Amygdala (tissue), 56 donors: ENCODE measurements around the gene TUBG2.
"Not testable (repeated sequence)": the region's sequence is repeated elsewhere in the genome, so short reads cannot be mapped to it uniquely, and the experiment has no call there.

ENCODE experiments used
- DNase-seq, 56 donors: peaks; one replicate each; lab custom pipeline; 2025; lab: John Stamatoyannopoulos, UW

The TUBG2 gene

GRCh38 chr17:42653179-42654124 lies 5.6 kb upstream of the TUBG2 start:
- DNase-seq: peak in 36 of 56 donors; percentile 5 to 77 (median 28)

GRCh38 chr17:42655528-42655927 lies 3.6 kb upstream of the TUBG2 start:
- DNase-seq: no peak

DNA sequence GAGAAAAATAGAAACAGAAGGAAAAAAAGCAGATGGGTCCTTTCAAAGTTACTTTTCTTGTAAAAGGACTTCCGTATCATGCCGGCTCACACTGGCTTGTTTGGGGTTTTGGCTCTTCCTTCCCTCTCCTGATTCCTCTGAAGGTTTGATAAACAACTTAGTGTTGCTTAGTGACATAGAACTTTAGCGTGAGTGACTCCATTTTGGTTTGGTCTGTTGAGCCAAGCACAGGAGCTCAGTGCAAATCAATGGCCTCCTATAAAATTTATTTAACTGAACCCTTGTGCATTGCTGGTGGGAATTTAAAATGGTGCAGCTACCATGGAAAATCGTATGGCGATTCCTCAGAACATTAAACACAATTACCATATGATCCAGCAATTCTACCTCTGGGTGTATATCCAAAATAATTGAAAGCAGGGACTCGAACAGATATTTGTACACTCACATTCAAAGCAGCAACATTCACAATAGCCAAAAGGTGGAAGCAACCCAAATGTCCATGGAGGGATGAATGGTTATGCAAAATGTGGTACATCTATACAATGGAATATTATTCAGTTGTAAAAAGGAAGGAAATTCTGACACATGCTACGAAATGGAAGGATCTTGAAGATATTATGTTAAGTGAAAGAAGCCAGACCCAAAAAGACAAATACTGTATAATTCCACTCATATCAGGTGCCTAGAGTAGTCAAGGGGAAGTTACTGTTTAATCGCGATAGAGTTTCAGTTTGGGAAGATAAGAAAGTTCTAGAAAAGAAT lies 1.1 kb upstream of the TUBG2 start:
- no peak for DNase-seq

- not testable (repeated sequence) for DNase-seq
Observed at GRCh38 chr17:42659932-42660274, 819 bp downstream of the TUBG2 start.

DNA sequence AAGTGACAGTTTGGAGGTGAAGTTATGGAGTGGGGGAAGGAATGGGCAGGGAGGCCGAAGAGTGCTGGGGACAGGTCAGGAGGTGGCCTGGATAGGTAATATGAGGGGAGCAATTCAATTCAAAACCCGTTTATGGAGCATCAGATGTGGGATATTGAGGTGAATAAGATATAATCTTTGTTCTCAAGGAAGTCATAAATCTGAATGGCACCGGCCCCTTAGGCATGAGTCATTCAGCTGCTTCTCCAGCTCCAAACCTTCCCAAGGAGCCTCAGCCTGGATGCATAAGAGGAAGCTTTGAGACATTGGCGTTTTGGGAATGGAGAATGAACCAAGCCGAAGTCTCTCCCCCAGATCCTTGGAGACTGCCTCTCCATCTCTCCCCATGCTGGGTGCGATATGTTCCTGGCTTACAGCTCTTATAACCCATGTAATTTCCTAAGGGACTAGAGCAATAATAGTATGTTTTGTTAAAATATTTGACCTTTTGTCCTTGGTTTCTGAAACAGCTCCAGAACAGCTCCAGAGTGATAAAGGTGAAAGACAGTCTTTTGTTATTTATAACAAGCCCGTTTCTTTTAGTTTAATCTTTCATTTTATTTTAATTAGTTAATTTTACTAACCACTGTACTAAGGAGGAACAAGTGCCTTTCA lies 1.7 kb downstream of the TUBG2 start:
- DNase-seq: no peak

DNA sequence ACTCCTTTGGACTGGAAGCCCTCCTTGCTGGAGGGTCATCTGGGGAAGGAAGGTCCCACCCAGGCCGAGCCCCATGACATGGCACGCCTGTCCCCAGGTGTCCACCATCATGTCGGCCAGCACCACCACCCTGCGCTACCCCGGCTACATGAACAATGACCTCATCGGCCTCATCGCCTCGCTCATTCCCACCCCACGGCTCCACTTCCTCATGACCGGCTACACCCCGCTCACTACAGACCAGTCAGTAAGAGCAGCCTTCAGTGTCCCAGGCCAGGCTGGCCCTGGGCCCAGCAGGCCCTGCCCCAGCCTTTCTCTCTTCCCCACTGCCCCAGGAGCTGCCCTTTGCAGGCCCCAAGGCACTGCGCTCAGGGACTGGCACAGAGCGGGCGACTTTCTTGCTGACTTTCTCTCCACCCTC lies 6.5 kb downstream of the TUBG2 start:
- DNase-seq: no peak

DNA sequence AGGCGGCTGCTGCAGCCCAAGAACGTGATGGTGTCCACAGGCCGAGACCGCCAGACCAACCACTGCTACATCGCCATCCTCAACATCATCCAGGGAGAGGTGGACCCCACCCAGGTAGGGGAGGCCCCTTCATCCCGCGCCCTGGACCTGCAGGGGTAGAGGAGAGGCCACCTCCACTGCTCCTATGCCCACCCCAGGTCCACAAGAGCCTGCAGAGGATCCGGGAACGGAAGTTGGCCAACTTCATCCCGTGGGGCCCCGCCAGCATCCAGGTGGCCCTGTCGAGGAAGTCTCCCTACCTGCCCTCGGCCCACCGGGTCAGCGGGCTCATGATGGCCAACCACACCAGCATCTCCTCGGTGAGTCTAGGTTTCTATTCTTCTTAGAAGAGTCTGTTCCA lies 7.0 kb downstream of the TUBG2 start:
- DNase-seq: not testable (repeated sequence)

DNA sequence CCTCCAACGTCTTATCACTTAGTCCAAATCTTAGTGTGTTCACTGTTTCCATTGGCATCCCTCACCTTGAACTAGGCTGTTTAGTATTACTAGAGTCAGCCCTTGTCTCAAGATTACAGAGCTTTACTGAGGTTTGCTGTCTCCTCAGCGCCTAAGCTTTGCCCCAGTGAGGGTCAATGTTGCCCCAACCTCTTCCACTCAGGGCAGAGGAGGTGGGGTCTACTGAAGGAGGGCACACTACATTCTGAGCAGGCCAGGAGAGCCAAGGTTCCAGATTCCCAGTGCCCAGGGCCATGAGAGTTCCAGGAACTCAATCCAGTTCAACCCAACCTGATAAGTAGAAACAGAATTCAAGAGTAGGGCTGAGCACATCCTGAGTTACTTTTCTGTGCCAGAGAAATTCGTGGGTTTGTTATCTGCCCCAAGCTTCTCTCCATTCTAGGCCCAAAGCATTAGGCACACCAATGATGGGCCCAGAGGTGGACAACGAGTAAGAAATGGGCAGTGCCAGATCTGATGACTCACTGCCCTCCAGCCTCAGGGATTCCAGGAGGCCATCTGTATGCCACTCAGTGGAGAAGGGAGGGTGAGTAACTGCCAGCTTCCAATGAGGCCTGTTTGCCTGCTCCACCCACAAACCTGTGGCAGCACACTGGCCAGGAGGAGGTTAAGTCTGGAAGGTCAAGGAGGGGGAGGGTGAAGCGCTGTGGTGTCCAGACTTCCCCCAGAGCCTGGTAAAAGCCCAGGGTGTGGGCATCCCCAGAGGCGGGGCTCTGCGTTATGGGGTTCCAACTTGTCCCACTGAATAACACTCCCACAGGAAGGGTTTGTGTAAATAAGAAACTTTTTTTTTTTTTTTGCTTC lies 8.2 kb downstream of the TUBG2 start:
- DNase-seq: peak in 4 of 56 donors; percentile 10 to 39 (median 35)

DNA sequence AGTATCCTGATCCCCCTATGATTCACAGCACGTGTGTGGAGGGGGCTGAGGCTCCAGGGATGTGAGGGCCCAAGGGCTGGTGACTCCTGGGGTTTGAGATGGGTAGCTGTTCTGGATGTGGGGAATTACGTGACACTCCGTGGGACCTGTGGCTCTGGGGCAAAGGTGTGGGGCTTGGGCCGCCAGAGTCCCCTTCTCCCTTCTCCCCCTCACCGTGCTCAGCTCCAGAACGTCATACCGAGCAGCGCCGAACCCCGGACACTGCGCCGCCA lies 10.6 kb downstream of the TUBG2 start:
- DNase-seq: no peak

DNA sequence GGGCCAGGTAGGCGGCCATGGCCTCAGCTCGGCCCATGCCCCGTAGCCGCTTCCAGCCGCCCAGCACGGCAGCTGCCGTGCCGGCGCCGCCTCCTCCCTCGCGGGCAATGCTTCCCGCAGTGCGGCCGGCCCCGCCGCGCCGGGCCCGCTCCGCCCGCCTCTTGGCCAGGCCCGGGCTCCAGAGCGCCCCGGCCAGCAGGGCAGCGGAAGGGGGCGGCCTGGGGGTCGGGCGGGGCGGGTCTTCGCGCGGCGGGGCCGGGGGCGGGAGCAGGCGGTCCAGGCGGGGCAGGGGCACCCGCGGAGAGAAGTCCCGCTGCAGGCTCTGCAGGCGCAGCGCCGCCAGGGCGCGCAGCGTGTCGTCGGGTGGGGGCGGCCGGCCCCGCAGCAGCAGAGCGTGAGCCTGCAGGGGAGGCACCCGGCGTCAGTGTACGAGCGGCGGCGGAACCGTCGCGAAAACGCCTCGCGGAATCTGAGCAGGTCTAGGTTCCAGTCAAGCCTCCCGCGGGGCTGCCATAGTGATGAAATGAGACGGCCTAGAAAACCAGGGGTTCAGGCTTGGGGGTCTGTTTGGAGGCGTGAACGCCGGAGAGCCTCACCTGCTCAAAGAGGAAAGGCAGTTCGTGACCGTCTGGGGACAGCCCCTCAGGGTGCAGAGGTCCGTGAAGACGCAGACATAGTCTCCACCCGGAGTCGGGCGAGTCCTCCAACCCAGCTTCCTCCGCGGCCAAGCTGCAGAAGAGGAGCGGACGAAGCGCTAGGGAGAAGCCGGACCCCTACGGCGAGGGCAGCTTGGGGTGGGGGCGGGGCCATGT lies 11.1 kb downstream of the TUBG2 start:
- DNase-seq: no peak

DNA sequence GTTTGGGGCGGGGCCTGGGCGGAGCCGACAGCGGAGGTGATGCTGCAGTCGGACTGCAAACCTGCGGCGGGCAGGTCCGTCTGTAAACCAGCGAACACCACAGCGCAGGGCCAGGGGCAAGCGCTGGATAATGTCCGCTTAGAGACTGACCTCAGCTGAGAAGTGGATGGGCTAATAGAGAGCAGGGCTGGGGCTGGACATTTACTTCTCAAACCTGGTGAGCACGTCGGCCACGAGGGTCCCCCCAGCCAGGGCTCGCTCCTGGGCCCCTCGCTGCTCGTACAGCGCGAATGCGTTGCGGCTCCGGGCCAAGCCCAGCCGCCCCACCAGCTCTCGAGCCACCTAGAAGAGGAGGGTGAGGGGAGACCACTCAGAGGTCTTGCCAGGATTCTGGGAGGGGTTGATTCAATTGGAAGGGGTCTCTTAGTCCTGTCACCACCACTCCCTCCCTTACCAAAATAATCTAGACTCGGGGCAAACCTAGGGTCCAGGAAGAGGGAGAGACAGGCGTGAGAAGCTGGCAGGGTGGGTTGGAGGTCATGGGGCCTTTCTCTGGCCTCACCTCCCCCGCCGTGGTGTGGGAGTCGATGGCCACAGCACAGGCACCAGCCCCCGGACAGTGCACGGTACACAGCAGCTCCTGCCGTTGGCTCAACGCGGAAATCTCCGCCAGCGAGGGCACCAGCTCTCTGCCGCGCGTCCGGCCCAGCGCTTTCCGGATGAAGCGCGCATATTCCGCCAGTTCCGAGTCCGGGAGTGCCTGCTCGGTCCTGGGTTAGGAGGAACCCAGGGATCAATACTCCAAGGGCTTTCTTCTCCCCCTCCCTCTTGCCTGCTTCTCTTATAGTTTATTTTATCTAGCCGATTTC lies 11.9 kb downstream of the TUBG2 start:
- DNase-seq: no peak

DNA sequence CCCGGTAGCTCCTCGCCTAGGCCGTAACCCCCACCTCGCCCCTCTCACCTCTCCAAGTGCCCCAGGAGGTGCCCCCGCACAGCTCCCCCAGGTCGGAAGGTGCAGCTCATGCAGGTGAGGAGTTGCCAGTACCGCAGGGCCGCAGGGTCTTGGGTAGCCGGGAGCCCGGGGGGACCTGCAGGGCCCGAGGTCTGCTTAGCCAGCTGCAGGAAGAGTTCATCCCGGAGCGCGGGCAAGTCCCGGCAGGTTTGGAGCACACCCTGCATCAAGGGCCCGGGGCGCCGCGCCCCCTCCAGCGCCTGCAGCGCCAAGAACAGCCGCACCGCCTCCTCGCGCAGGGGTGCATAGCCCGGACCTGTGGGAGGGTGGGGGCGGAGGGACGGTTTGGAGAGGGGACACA lies 13.0 kb downstream of the TUBG2 start:
- DNase-seq: no peak

DNA sequence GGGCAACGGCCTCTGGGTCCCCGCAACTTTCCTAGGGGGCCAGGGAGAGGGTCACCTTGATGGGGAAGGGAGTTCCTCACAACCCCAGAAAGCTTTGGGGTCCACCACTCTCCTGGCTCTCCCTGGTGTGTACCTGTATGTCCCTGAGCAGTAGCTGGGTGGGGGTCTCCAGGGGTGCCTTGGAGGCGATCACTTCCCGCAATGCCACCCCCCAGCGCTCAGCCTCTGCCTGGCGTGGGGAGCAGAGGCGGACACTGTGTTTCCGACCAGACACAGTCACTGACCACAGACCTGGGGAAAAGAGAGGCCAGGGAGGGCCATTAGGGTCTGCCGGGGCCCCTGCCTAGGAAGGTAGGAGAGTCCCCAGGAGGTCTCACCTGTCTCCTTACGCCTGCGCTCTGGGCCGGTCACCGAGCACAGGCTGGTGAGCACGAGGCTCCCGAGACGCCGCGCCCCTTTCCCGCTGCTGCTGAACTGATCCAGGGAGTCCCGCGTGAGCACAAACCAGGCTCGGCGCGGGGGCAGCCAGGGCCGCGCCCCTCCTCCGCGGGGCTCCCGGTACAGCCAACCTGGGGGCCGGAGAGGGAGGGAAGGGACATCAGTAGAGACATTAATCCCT lies 14.3 kb downstream of the TUBG2 start:
- DNase-seq: no peak

GRCh38 chr17:42673885-42674754 lies 15.0 kb downstream of the TUBG2 start:
- peak in 7 of 56 donors; percentile 7 to 56 (median 19) for DNase-seq

- DNase-seq: no peak
Observed at GRCh38 chr17:42674755-42675347, 15.8 kb downstream of the TUBG2 start.

DNA sequence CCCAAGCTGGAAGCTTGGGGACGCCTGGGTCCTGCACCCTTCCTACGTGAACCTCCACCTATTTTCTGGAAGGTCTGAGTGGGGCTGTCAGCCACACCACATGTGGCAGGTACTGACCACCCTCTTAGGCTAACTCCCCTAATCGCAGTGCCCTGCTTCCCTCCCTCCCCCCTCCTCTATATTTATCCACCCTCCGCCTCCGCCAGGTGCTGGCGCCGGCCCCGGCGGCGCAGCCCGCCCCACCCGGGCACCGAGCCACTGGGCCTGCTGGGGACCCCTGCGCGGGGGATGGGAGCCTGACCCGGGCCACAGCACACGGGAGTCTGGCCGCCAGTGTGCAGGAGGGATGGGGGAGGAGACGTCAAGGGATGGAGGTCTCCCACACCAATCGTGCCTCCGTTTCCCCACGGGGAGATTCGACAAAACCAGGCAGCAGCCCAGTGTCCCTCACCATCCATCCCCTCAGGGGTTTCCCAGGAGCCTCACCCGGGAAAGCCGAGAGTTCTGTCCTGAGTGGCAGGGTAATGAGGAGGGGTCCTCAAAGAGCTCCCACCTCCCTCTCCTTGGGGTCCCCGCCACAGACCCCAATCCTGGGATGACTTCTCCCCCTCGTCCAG lies 16.4 kb downstream of the TUBG2 start:
- peak in 12 of 56 donors; percentile 12 to 58 (median 34) for DNase-seq
